Epithelial cell of proximal tubule (primary cell): ENCODE results near the gene NEIL1. TPM values are rescaled to one million over a fixed set of nuclear protein-coding genes. Genes with fewer than 3 reads are reported as not detected.
"Not testable (repeated sequence)": the region's sequence is repeated elsewhere in the genome, so short reads cannot be mapped to it uniquely, and the experiment has no call there.

Experiments
- DNase-seq: peaks from one replicate; pipeline ENCODE4 v3.0.0-alpha.2; 2011; ENCODE audit warnings: low read depth
- H3K4me3 ChIP-seq: 2 replicates; pipeline ENCODE4 v1.5.1; 2011; ENCODE audit warnings: low read depth, mild to moderate bottlenecking, low read length
- CTCF ChIP-seq: conservative IDR thresholded peaks from 2 replicates; pipeline ENCODE4 v1.5.1; 2012; ENCODE audit warnings: low read depth, mild to moderate bottlenecking, low read length
- total RNA-seq: library from RNA; depleted of rRNA; stranded (reverse); fragments of >200 nt; gene quantifications from 2 replicates; pipeline ENCODE4 v1.2.3, GENCODE V29; 2015

Gene NEIL1
- total RNA-seq: 5.5 and 7.6 TPM in 2 replicates

DNA sequence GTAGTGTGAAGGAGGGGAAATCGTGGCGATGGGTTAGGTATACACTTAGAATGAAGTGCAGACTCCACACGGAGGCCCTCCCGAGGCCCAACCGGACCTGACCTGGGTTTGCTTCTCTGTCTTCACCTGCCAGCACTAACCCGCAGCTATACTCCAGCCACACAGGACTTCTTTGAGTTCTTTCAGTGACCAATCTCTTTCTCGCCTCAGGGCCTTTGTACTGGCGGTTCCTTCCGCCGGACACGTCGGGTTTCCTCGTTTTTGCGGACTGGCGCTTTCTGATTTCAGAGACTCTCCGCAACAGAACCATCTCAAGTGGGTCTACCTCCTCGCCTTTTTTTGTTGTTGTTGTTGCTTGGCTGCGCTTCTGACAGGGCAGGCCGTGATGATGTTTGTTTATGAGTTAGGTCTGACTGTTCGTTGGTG lies at the start of gene NEIL1:
NEIL1 (plus strand) TSS at position 244 of the 426 bp plus-strand sequence. CDS start 1,867 bp downstream, outside the sequence.
- peak within 1 kb of the TSS; percentile 97 for H3K4me3 ChIP-seq
- no peak for TF ChIP-seq CTCF
- DNase-seq: no peak

- not testable (repeated sequence) for DNase-seq, H3K4me3 ChIP-seq
These were observed 48.1 kb upstream of the NEIL1 start for GRCh38 chr15:75298541-75299310.

- DNase-seq, H3K4me3 ChIP-seq: not testable (repeated sequence)
- TF ChIP-seq CTCF: peak; percentile 39
These were observed 47.5 kb upstream of the NEIL1 start for GRCh38 chr15:75299311-75299688.

DNA sequence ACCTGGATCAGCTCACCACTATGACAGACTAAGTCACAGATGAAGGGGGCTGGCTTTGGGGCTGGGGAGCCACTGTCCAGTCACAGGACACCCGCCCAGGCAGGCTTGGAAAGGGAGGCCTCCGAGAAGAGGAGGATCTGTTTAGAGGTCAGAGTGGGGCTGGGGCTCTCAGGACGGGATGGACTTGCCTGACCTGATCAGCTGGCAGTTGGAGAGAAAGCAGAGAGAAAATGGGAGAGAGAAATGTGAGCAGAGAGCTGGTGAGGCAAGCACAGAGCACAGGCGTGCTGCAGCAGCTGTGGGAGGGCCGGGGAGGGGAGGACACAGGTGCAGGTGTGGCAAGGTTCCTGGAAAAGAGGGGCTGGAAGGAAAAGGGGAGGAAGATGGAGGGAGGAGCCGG lies 46.8 kb upstream of the NEIL1 start:
- not testable (repeated sequence) for DNase-seq, H3K4me3 ChIP-seq

- no peak overlapping the region for H3K4me3 ChIP-seq
- DNase-seq: no peak
- no peak for TF ChIP-seq CTCF
These were observed 44.5 kb upstream of the NEIL1 start for GRCh38 chr15:75302318-75302717.

GRCh38 chr15:75302753-75303152 lies 44.1 kb upstream of the NEIL1 start:
- not testable (repeated sequence) for H3K4me3 ChIP-seq, DNase-seq

GRCh38 chr15:75306188-75306587 lies 40.7 kb upstream of the NEIL1 start:
- no peak overlapping the region for H3K4me3 ChIP-seq
- no peak for TF ChIP-seq CTCF
- DNase-seq: no peak

DNA sequence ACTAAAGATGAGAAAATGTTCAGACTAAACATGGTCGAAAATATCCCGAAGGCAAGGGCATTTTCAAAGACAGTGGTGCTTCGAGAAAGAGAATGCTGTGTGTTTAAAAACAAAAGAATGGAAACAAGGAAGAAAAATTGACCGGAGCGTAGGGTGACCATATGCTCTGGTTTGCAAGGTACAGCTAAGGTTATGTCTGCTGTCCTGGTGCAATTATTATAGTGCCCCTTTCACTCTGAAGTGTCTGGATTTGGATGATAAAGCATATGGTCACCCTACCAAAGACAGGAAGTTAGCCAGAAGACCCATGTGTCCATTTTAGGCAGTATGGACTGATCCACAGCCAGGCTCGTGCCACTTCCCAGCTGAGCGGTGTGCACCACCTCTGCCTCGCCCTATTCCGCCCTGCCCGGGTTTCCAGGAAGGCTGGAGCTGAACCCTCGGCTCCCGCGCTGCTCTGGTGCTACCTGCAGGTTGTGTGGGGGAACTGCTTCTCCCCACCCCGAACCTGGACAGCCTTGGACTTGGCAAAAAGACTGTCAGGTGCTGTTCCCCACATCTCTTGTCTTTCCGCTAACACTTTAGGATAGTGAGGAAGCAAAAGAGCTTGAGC lies 39.0 kb upstream of the NEIL1 start:
- DNase-seq: no peak
- no peak overlapping the region for H3K4me3 ChIP-seq
- TF ChIP-seq CTCF: peak; percentile 61
